K562 (cell line): ENCODE results near the gene DHDDS. TPM values are rescaled to one million over a fixed set of nuclear protein-coding genes. Genes with fewer than 3 reads are reported as not detected.

ENCODE experiments used
- FOXJ3 ChIP-seq: sonication (generic); formaldehyde crosslinking; IDR thresholded peaks from 2 replicates; pipeline ENCODE4 v1.4.0; 2020; ENCODE audit warnings: mild to moderate bottlenecking, missing genetic modification reagents
- MNT ChIP-seq, 2 experiments: fragments of 450-650 bp; conservative IDR thresholded peaks; 2 replicates each; pipeline ENCODE4 v1.6.1; 2017; ENCODE audit warnings: mild to moderate bottlenecking in 2 of 2, moderate library complexity in 2 of 2
- NCOR1 ChIP-seq: fragments of 450-650 bp; IDR thresholded peaks from 2 replicates; pipeline ENCODE4 v1.6.1; 2016; ENCODE audit warnings: mild to moderate bottlenecking, moderate library complexity
- PRPF4 ChIP-seq: fragments of 200-400 bp; formaldehyde crosslinking; IDR thresholded peaks from one replicate; pipeline ENCODE4 v1.6.1; 2017; ENCODE audit warnings: low read length, low read depth, mild to moderate bottlenecking; ENCODE audit not compliant: insufficient read depth, poor library complexity, severe bottlenecking
- SIN3B ChIP-seq: fragments of 450-650 bp; IDR thresholded peaks from 2 replicates; pipeline ENCODE4 v1.6.1; 2017; ENCODE audit warnings: low read depth, mild to moderate bottlenecking, moderate library complexity
- ZFX ChIP-seq: sonication (generic); formaldehyde crosslinking; IDR thresholded peaks from 2 replicates; pipeline ENCODE4 v1.8.0; 2022; ENCODE audit warnings: mild to moderate bottlenecking, missing genetic modification reagents, moderate library complexity
- ZNF140 ChIP-seq: fragments of 250-450 bp; sonication (Bioruptor Pico); IDR thresholded peaks from 2 replicates; pipeline ENCODE4 v1.8.0; 2021; ENCODE audit warnings: moderate library complexity, mild to moderate bottlenecking, inconsistent platforms
- ZNF780A ChIP-seq: fragments of 250-450 bp; sonication (Bioruptor Pico); IDR thresholded peaks from 2 replicates; pipeline ENCODE4 v1.5.0; 2021; ENCODE audit warnings: mild to moderate bottlenecking
- polyA plus RNA-seq, 8 experiments: library from polyadenylated mRNA; depleted of rRNA in 4 of 8; stranded (reverse) in 5 of 8; unstranded in 3 of 8; fragments of >200 nt; fragmentation: Nextera tagmentation in 2 of 8; fragmentation: Illumina TruSeq in 1 of 8; extraction: Ambion mirVana in 2 of 8; extraction: Trizol in 1 of 8; gene quantifications; 2 replicates each; pipeline versions ENCODE4 v1.2.1 to v1.2.3, GENCODE V29; 2011 to 2014; ENCODE audit warnings: inconsistent platforms in 1 of 8, missing spikeins in 1 of 8
- total RNA-seq, 7 experiments: library from RNA; depleted of rRNA in 6 of 7; stranded (reverse); fragments of >200 nt in 6 of 7; fragmentation: Illumina TruSeq in 2 of 7; extraction: Trizol in 2 of 7; gene quantifications; 2 replicates each; pipeline versions ENCODE4 v1.2.1 to v1.2.3, GENCODE V29; 2011 to 2021; ENCODE audit warnings: low replicate concordance in 1 of 7
- TF ChIP-seq, protein P1 (sequence below): IDR thresholded peaks from 2 replicates; pipeline ENCODE4 v1.6.1; 2012; ENCODE audit warnings: low read depth, low read length, improper control_type of control experiment, borderline replicate concordance
- TF ChIP-seq, protein P2 (sequence below): fragments of 450-650 bp; formaldehyde crosslinking; IDR thresholded peaks from 2 replicates; pipeline ENCODE4 v1.4.0; 2020; ENCODE audit warnings: mild to moderate bottlenecking, mixed read lengths
- TF ChIP-seq, protein P3 (sequence below): fragments of 450-650 bp; IDR thresholded peaks from one replicate; pipeline ENCODE4 v1.6.1; 2018; ENCODE audit warnings: mild to moderate bottlenecking, moderate library complexity; ENCODE audit not compliant: partially characterized antibody
- TF ChIP-seq, protein P4 (sequence below): fragments of 450-650 bp; formaldehyde crosslinking; IDR thresholded peaks from 2 replicates; pipeline ENCODE4 v1.4.0; 2022; ENCODE audit warnings: missing genetic modification characterization

DHDDS gene
- total and polyA plus RNA-seq, 9 of the 15 experiments (the other 6 are each of a cell fraction or from before 2014, with no cell fraction given) = 33.3 to 55.0 (median 44.3) TPM

GRCh38 chr1:26387447-26387846 is 44.7 kb upstream of the DHDDS start (continued):
- TF ChIP-seq, protein P1, sequence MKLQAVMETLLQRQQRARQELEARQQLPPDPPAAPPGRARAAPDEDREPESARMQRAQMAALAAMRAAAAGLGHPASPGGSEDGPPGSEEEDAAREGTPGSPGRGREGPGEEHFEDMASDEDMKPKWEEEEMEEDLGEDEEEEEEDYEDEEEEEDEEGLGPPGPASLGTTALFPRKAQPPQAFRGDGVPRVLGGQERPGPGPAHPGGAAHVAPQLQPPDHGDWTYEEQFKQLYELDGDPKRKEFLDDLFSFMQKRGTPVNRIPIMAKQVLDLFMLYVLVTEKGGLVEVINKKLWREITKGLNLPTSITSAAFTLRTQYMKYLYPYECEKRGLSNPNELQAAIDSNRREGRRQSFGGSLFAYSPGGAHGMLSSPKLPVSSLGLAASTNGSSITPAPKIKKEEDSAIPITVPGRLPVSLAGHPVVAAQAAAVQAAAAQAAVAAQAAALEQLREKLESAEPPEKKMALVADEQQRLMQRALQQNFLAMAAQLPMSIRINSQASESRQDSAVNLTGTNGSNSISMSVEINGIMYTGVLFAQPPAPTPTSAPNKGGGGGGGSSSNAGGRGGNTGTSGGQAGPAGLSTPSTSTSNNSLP = no peak
- TF ChIP-seq NCOR1 (peak; percentile 46; the same call in 1 of the 2 replicates), ZNF140 (CRISPR knock-in tag) (no peak), ZFX (CRISPR knock-in tag) (no peak), MNT (conservative IDR thresholded peaks at IDR 0.05) (no peak), ZNF780A (CRISPR knock-in tag) (no peak), FOXJ3 (CRISPR knock-in tag) (no peak), SIN3B (no peak), PRPF4 (no peak)
- TF ChIP-seq, protein P2, sequence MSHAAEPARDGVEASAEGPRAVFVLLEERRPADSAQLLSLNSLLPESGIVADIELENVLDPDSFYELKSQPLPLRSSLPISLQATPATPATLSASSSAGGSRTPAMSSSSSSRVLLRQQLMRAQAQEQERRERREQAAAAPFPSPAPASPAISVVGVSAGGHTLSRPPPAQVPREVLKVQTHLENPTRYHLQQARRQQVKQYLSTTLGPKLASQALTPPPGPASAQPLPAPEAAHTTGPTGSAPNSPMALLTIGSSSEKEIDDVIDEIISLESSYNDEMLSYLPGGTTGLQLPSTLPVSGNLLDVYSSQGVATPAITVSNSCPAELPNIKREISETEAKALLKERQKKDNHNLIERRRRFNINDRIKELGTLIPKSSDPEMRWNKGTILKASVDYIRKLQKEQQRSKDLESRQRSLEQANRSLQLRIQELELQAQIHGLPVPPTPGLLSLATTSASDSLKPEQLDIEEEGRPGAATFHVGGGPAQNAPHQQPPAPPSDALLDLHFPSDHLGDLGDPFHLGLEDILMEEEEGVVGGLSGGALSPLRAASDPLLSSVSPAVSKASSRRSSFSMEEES (CRISPR knock-in tag) = no peak
- TF ChIP-seq, protein P3, sequence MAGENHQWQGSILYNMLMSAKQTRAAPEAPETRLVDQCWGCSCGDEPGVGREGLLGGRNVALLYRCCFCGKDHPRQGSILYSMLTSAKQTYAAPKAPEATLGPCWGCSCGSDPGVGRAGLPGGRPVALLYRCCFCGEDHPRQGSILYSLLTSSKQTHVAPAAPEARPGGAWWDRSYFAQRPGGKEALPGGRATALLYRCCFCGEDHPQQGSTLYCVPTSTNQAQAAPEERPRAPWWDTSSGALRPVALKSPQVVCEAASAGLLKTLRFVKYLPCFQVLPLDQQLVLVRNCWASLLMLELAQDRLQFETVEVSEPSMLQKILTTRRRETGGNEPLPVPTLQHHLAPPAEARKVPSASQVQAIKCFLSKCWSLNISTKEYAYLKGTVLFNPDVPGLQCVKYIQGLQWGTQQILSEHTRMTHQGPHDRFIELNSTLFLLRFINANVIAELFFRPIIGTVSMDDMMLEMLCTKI = no peak
- TF ChIP-seq, protein P4, sequence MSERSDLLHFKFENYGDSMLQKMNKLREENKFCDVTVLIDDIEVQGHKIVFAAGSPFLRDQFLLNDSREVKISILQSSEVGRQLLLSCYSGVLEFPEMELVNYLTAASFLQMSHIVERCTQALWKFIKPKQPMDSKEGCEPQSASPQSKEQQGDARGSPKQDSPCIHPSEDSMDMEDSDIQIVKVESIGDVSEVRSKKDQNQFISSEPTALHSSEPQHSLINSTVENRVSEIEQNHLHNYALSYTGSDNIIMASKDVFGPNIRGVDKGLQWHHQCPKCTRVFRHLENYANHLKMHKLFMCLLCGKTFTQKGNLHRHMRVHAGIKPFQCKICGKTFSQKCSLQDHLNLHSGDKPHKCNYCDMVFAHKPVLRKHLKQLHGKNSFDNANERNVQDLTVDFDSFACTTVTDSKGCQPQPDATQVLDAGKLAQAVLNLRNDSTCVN (CRISPR knock-in tag) = no peak
